Endodermal cell (in vitro differentiated cells): ENCODE measurements around the gene RSKR. TPM values are rescaled to one million over a fixed set of nuclear protein-coding genes. Genes with fewer than 3 reads are reported as not detected.
A peak's percentile ranks its signal among the peaks of the same experiment; 100 is the strongest.
"Not testable (repeated sequence)": the region's sequence is repeated elsewhere in the genome, so short reads cannot be mapped to it uniquely, and the experiment has no call there.

ENCODE experiments used
- DNase-seq: peaks from one replicate; pipeline ENCODE4 v3.0.0-alpha.2; 2017
- H3K27ac ChIP-seq: 2 replicates; pipeline ENCODE4 v1.5.1; 2013; ENCODE audit warnings: mild to moderate bottlenecking, low read depth, low read length, moderate library complexity
- H3K27me3 ChIP-seq: 2 replicates; pipeline ENCODE4 v1.6.1; 2013; ENCODE audit warnings: mild to moderate bottlenecking, low read length, moderate library complexity; ENCODE audit not compliant: insufficient read depth, control insufficient read depth, poor library complexity, severe bottlenecking
- H3K36me3 ChIP-seq: 2 replicates; pipeline ENCODE4 v1.7.0; 2013; ENCODE audit warnings: mild to moderate bottlenecking, low read length, moderate library complexity; ENCODE audit not compliant: control insufficient read depth, insufficient read depth
- H3K4me1 ChIP-seq: one replicate; pipeline ENCODE4 v1.7.0; 2013; ENCODE audit warnings: low read length; ENCODE audit not compliant: control insufficient read depth, insufficient read depth
- H3K4me3 ChIP-seq: 2 replicates; pipeline ENCODE4 v1.5.1; 2013; ENCODE audit warnings: mild to moderate bottlenecking, low read length, moderate library complexity
- H3K9ac ChIP-seq: 2 replicates; pipeline ENCODE4 v1.6.1; 2013; ENCODE audit warnings: mild to moderate bottlenecking, low read length, moderate library complexity; ENCODE audit not compliant: poor library complexity, severe bottlenecking; ENCODE audit errors: extremely low read depth
- H3K9me3 ChIP-seq: 2 replicates; pipeline ENCODE4 v1.6.1; 2013; ENCODE audit warnings: mild to moderate bottlenecking, low read length, moderate library complexity; ENCODE audit not compliant: control insufficient read depth
- H3K27ac Mint-ChIP-seq: 2 replicates; pipeline ENCODE4 v1.8.0; 2020; ENCODE audit warnings: mixed read lengths
- H3K27me3 Mint-ChIP-seq: 2 replicates; pipeline ENCODE4 v1.8.0; 2021; ENCODE audit warnings: mild to moderate bottlenecking, mixed read lengths; ENCODE audit not compliant: insufficient read depth
- H3K36me3 Mint-ChIP-seq: 2 replicates; pipeline ENCODE4 v1.8.0; 2020; ENCODE audit warnings: low read depth, mixed read lengths
- H3K4me1 Mint-ChIP-seq: 2 replicates; pipeline ENCODE4 v1.8.0; 2020; ENCODE audit warnings: mixed read lengths
- H3K4me3 Mint-ChIP-seq: 2 replicates; pipeline ENCODE4 v1.8.0; 2020; ENCODE audit warnings: mild to moderate bottlenecking, moderate library complexity, mixed read lengths
- H3K9me3 Mint-ChIP-seq: 2 replicates; pipeline ENCODE4 v1.8.0; 2020; ENCODE audit warnings: mild to moderate bottlenecking, mixed read lengths
- WGBS, 2 experiments: methylation state at CpG; one replicate each; pipeline versions ENCODE4 v1.1.5 to v1.1.7; 2013; ENCODE audit warnings: missing lambda C conversion rate in 2 of 2, mixed read lengths in 1 of 2; ENCODE audit not compliant: insufficient coverage in 1 of 2, insufficient read length in 1 of 2; 5-methylcytosine and 5-hydroxymethylcytosine counted together
- total RNA-seq, 2 donors: library from RNA; stranded (reverse); fragmentation: NEBNext Ultra II Directional in 1 of 2; extraction: Animal tissue kit (Norgen Biotek cat#: 25700) in 1 of 2; gene quantifications; 2 replicates in 1 of 2; 3 replicates in 1 of 2; pipeline ENCODE4 v1.2.1, GENCODE V29; 2021
- TF ChIP-seq, protein P1 (sequence below): fragments of 200-600 bp; sonication (generic); conservative IDR thresholded peaks from 2 replicates; pipeline ENCODE4 v1.5.0; 2021; ENCODE audit warnings: antibody characterized with exemption, mild to moderate bottlenecking

RSKR gene
- total RNA-seq, 2 donors from 2014 or later: 25.5 to 27.6 TPM

DNA sequence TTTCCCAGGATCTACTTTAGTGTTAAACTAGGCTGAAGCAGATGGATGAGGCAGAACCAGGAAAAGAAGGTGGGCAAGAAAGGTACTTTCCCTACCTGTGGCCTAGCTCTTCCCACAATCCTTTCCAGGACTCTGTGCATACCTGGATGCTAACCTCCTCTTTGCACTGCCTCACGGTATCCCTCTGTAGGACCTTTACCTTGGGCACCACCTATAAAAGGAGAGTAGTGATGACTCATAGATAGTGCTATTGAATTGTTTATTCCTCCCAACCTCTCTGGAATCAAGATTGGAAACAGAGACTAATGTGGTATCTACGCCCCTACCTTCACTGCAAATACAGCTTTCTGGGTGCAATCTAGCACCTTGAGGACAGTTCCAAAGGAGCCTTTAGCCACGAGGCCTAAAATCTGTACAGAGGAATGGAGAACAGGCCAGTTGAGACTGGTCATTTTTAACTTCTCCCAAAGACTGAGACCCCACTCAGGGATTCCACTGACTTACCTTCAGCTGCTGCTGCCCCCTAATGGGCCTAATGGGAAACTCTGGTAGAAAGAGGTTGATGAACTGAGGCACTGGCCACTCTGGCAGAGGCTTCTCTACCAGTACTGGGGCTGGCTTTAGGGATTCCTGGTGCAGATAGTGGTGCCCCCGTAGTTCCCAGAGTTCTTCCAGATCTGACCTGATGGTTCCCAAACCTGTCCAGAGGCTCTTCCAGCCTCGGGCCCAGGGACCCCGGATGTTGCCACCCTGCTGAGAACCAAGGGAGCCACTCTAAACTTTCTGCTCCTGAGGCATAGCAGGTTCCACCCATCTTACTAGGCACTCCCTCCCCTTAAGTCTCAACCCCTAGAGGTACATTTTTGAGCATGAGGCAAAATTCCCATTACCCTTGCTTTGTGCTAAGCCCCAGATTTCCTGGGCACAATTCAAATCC lies 781 bp downstream of the RSKR start:
- Histone ChIP-seq H3K9me3 (no peaks in the 10 kb centered on the region), H3K4me1 (no peaks in the 10 kb centered on the region), H3K4me3 (no peak overlapping the region), H3K27ac (no peak overlapping the region), H3K9ac (no peak overlapping the region), H3K36me3 (peaks cover 84% of the 10 kb centered on the region), H3K27me3 (no peaks in the 10 kb centered on the region)
- 80 to 92% methylated on average over 4 to 6 of the region's 6 CpGs for WGBS, 2 experiments
- Mint-ChIP-seq H3K4me1 (no peaks in the 10 kb centered on the region), H3K27ac (peak overlapping the region; percentile 64), H3K4me3 (no peak overlapping the region), H3K36me3 (peaks cover 73% of the 10 kb centered on the region), H3K9me3 (no peaks in the 10 kb centered on the region), H3K27me3 (no peaks in the 10 kb centered on the region)
- peak; percentile 88 for DNase-seq
- TF ChIP-seq, protein P1, sequence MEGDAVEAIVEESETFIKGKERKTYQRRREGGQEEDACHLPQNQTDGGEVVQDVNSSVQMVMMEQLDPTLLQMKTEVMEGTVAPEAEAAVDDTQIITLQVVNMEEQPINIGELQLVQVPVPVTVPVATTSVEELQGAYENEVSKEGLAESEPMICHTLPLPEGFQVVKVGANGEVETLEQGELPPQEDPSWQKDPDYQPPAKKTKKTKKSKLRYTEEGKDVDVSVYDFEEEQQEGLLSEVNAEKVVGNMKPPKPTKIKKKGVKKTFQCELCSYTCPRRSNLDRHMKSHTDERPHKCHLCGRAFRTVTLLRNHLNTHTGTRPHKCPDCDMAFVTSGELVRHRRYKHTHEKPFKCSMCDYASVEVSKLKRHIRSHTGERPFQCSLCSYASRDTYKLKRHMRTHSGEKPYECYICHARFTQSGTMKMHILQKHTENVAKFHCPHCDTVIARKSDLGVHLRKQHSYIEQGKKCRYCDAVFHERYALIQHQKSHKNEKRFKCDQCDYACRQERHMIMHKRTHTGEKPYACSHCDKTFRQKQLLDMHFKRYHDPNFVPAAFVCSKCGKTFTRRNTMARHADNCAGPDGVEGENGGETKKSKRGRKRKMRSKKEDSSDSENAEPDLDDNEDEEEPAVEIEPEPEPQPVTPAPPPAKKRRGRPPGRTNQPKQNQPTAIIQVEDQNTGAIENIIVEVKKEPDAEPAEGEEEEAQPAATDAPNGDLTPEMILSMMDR: peak; percentile 85

DNA sequence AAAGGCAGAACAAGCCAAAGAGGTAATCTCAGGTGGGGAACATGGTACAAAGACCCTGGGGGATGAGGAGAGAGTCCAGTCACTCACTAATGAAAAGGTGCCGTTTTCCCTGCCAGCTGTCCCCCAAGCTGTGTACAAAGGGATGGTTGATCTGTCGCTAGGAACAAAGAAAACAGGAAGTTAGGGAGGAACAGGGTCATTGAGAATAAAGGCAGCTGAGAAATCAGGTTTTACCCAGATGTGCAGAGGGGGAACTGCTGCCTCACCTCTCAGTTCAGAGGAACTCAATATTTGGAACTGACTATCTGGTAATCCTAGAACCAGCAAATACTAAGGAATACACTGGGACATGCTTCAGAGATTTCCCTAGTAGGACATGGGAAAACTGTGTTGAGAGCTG lies 1.5 kb downstream of the RSKR start:
- H3K27ac ChIP-seq: no peak overlapping the region
- no peaks in the 10 kb centered on the region for H3K27me3 ChIP-seq
- no peak overlapping the region for H3K4me3 ChIP-seq
- peaks cover 86% of the 10 kb centered on the region for H3K36me3 ChIP-seq
- H3K4me1 Mint-ChIP-seq: no peaks in the 10 kb centered on the region
- peaks cover 73% of the 10 kb centered on the region for H3K36me3 Mint-ChIP-seq
- no peaks in the 10 kb centered on the region for H3K27me3 Mint-ChIP-seq
- no peaks in the 10 kb centered on the region for H3K9me3 Mint-ChIP-seq
- no peak for DNase-seq
- H3K9ac ChIP-seq: no peak overlapping the region
- H3K27ac Mint-ChIP-seq: no peak overlapping the region
- WGBS, 2 experiments: 79 to 88% methylated on average over 2 of the region's 2 CpGs
- TF ChIP-seq, protein P1: no peak
- H3K4me1 ChIP-seq: no peaks in the 10 kb centered on the region
- H3K9me3 ChIP-seq: no peaks in the 10 kb centered on the region
- H3K4me3 Mint-ChIP-seq: no peak overlapping the region

DNA sequence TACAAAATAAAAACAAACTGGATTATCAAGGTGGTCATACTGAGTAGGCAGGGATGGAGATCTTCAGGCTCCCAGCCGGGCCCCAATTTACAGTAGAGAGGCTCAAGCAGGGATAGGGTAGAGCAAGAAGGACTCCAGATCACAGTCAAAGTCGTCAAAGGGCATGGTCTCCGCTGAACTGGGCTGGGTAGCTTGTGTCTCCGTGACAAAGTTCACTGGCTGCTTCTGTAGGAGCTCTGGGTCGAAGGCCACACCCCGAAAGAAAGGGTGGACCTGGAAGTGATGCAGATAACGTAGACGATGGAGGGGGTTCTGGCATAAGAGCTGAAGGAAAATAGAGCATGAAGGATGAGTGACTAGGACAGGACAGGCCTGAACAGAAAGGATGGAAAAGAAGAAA lies 3.6 kb downstream of the RSKR start:
- Mint-ChIP-seq H3K4me1 (no peaks in the 10 kb centered on the region), H3K9me3 (no peaks in the 10 kb centered on the region), H3K27ac (no peak overlapping the region), H3K36me3 (peaks cover 64% of the 10 kb centered on the region), H3K4me3 (no peak overlapping the region), H3K27me3 (no peaks in the 10 kb centered on the region)
- no peak for DNase-seq
- no peak overlapping the region for H3K4me3 ChIP-seq
- TF ChIP-seq, protein P1: no peak
- H3K36me3 ChIP-seq: peaks cover 73% of the 10 kb centered on the region
- no peak overlapping the region for H3K9ac ChIP-seq
- WGBS, 2 experiments: 94 to 96% methylated on average over 5 to 8 of the region's 8 CpGs
- no peak overlapping the region for H3K27ac ChIP-seq
- H3K9me3 ChIP-seq: no peaks in the 10 kb centered on the region
- no peaks in the 10 kb centered on the region for H3K27me3 ChIP-seq
- H3K4me1 ChIP-seq: no peaks in the 10 kb centered on the region

DNA sequence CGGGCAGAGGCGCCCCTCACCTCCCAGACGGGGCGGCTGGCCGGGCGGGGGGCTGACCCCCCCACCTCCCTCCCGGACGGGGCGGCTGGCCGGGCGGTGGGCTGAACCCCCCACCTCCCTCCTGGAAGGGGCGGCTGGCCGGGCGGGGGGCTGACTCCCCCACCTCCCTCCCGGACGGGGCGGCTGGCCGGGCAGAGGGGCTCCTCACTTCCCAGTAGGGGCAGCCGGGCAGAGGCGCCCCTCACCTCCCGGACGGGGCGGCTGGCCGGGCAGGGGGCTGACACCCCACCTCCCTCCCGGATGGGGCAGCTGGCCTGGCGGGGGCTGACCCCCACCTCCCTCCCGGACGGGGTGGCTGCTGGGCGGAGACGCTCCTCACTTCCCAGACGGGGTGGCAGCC lies 10.0 kb downstream of the RSKR start:
- peaks cover 33% of the 10 kb centered on the region for H3K36me3 Mint-ChIP-seq
- not testable (repeated sequence) for H3K9ac ChIP-seq
- peaks cover 22% of the 10 kb centered on the region for H3K36me3 ChIP-seq

More for the DNA sequence above, 10.0 kb downstream of the RSKR start:
- H3K27ac Mint-ChIP-seq, H3K27ac ChIP-seq, H3K27me3 ChIP-seq, H3K9me3 Mint-ChIP-seq, H3K4me1 ChIP-seq, H3K4me3 ChIP-seq, H3K27me3 Mint-ChIP-seq, H3K9me3 ChIP-seq, DNase-seq, H3K4me1 Mint-ChIP-seq, H3K4me3 Mint-ChIP-seq: not testable (repeated sequence)
- 100% methylated on average over 11 of the region's 31 CpGs; no CpG with 5 or more reads in 1 of the 2 experiments for WGBS, 2 experiments
